HG03571 (cell line): ENCODE measurements around the gene DEFB131A.
"Not testable (repeated sequence)": the region's sequence is repeated elsewhere in the genome, so short reads cannot be mapped to it uniquely, and the experiment has no call there.

ENCODE experiments used
- ATAC-seq: cut with Tn5 transposase; IDR thresholded peaks from one replicate; pipeline ENCODE4 v1.9.1; 2021; ENCODE audit not compliant: unreplicated experiment

The DEFB131A gene

DNA sequence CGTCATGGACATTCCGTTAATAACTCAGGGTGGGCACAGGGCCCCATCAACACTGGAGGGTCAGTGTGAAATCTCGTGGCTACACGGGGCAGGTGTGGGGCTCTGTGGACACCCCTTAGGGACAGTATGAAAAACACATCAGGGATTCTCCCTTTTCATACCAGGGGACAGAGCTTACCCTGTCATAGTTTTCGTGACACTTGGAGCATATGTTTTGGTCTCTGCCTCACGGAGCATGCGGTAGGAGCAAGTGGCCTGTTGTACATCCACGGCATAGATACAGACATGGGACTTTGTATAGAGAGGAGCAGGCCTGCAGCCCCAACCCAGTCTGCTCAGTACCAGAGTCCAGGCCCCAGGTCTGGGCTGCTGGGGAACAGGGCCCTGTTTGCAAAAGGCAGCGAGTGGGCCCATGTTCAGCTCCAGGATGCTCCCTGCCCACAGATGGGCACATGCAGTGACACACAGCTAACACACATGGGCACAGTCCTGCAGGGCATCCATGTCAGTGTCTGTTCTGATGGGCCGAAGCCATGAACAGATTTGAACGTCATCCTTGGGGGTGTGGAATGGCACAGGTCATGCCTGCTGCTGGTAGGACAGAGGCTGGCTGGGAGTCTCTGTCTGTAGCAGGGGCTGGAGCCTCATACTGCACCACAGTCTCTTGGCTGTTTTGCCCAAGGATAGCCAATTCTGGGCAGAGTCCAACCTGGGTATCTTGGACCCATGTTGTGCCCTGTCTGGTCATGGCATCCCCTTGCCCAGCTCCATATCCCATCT is 50.2 kb downstream of the DEFB131A start:
- ATAC-seq, result not testable (repeated sequence)

GRCh38 chr4:9495443-9495842 is 51.2 kb downstream of the DEFB131A start:
- not testable (repeated sequence) for ATAC-seq

DNA sequence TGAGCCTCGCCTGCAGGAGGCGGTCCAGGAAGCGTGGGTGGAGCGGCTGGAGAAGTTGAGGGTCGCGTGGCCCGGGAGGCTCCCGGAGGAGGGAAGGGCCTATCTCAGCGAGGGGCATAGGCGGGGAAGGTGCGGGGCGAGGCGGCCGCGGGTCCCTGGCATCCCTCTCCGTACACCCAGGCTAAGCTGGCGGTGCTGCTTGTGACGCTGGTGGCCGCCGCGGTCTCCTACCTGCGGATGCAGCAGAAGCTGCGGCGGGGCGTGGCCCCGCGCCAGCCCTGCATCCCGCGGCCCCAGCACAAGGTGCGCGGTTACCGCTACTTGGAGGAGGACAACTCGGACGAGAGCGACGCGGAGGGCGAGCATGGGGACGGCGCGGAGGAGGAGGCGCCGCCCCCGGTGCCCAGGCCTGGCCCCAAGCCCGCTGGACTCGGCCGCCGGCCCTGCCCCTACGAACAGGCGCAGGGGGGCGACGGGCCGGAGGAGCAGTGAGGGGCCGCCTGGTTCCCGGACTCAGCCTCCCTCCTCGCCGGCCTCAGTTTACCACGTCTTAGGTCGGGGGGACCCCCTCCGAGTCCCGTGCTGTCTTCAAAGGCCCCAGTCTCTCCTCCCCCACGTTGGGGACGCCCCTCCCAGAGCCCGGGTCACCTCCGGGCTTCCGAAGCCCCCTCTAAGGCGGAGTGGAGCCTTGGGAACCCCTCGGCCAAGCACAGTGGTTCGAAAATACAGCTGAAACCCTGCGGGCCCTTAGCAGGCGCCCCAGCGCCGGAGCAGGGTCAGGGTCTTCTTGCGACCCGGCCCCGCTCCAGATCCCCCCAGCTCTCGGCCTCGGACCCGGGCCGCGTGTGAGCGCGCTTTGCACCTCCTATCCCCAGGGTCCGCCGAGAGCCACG is 53.6 kb downstream of the DEFB131A start:
- ATAC-seq, result not testable (repeated sequence)

DNA sequence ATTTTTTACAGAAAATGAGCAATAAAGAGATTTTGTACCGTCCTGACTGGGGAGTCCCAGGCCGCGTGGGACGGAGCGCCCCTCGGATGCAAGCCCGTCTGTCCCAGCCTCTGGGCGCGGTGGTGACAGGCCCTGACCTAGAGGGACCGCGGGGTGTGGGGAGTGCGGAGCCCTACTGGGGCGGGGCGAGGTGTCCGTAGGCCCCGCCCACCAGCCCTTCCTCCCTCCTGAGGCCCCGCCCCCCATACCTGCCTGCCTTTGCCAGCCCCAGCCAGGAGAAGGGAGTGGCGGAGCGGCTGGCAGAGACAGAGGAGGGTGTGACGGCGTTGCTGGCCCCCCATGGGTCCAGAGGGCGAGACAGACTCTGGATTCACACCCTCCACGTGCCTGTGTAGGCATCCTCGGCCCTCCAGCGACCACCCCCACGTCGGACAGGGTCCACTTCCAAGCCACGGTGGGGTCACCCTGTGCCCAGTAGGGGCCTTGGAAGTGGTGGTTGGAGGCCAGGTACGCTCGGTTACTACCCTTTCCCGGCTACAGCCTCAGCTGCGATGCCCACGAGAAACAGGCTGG is 54.3 kb downstream of the DEFB131A start:
- ATAC-seq, result not testable (repeated sequence)

DNA sequence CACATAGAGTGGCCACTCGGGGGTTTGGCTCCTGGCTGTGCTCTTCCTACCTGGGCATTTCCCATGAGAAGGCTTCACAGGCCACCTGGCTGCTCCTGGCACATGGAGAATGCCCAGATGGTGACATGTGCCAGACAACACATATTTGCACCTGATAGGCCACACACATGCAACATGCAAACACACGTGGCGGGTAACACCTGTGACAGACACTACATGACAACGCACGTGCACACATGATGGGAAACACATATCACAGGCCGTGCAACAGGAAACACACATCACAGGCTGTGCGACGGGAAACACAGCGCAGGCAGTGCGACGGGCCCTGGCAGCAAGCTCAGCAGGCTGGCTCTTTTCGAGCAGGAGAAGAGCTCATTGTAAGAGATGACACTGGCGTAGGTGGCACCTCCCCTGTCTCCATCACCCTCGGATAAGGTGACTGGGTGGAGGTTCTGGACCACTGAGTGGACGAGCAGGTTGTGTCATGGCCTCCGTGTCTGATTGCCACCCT is 55.8 kb downstream of the DEFB131A start:
- ATAC-seq, result not testable (repeated sequence)
